NCI-H1417 (cell line): ENCODE results near the gene TMED10.

Experiments
- DNase-seq, 3 experiments: peaks; one replicate each; lab custom pipeline; 2025; lab: John Stamatoyannopoulos, UW

Gene TMED10

GRCh38 chr14:75084513-75084912 lies 91.9 kb downstream of the TMED10 start:
- DNase-seq = peak in 1 of 3 experiments; percentile 22

DNA sequence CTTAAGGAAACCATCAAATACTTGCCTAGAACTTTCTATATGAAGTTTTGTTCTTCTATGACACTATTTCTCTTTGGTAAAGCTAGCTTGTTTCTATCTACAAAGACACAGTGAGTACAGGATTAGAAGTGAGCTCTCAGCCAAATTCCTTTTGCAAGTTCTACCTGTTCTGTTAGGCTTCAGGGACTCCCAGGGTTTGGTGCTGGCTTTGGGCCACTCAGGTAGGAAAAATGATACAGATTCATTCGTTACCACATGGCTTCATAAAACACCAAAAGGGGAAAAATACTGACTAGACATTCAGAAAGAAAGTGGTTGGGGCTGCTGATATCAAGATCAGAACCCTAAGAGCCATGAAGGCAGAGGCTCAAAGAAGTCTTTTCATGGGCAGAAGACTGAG lies 93.1 kb downstream of the TMED10 start:
- no peak for DNase-seq

DNA sequence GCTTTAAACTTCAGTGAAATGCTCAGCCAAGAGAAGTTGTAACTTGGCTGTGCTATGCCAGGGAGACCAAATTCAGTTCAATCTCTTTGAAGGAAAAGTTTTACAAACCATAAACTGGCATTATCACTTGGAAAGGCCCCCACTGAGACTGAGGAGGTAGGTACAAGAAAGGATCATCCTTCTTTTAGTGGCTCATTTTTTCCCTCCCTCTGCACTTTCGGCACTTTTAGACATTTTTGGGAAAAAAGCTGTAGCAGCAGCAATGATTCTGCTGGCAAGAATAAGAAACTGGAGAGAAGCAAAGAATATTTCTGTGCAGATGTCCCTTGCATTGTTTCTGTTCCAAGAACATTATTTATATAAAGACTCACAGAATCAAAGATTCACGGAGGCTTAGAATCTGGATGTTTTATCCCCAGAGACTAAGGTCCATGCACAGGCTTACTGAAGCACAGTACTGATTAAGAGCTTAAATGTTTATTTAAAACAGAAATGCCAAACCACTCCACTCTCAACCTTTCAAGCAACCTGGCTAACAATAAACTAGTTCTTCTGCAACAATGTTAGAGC lies 94.7 kb downstream of the TMED10 start:
- DNase-seq = no peak
